HEK293T (cell line): ENCODE data around the gene NOS1.

ENCODE experiments used
- CTCF ChIA-PET: fragments of 350-600 bp; formaldehyde crosslinking; extraction: SDS; loops from one replicate; lab custom pipeline; 2021; ENCODE audit warnings: antibody characterized with exemption, inconsistent platforms; lab: Yijun Ruan, JAX
- POLR2A ChIA-PET: fragments of 350-600 bp; formaldehyde crosslinking; extraction: SDS; loops from one replicate; lab custom pipeline; 2020; ENCODE audit warnings: antibody characterized with exemption, inconsistent platforms; lab: Yijun Ruan, JAX
- DNase-seq: peaks from one replicate; pipeline ENCODE4 v3.0.0; 2012; ENCODE audit warnings: mixed read lengths; ENCODE audit errors: extremely low spot score
- ARNT ChIP-seq: fragments of 450-650 bp; IDR thresholded peaks from 2 replicates; pipeline ENCODE4 v1.6.1; 2017; ENCODE audit warnings: mild to moderate bottlenecking
- BHLHE40 ChIP-seq: fragments of 450-650 bp; IDR thresholded peaks from 2 replicates; pipeline ENCODE4 v1.6.1; 2016; ENCODE audit warnings: mild to moderate bottlenecking, moderate library complexity, borderline replicate concordance
- CTBP1 ChIP-seq: fragments of 450-650 bp; IDR thresholded peaks from 2 replicates; pipeline ENCODE4 v1.6.1; 2016; ENCODE audit warnings: borderline replicate concordance
- ELF4 ChIP-seq: fragments of 450-650 bp; IDR thresholded peaks from 2 replicates; pipeline ENCODE4 v1.6.1; 2017; ENCODE audit warnings: antibody characterized with exemption
- FOXA1 ChIP-seq: fragments of 450-650 bp; IDR thresholded peaks from 2 replicates; pipeline ENCODE4 v1.6.1; 2016; ENCODE audit warnings: mild to moderate bottlenecking
- FOXK2 ChIP-seq: fragments of 450-650 bp; IDR thresholded peaks from 2 replicates; pipeline ENCODE4 v1.6.1; 2016; ENCODE audit warnings: mild to moderate bottlenecking
- FOXM1 ChIP-seq: fragments of 450-650 bp; IDR thresholded peaks from 2 replicates; pipeline ENCODE4 v1.6.1; 2017; ENCODE audit warnings: mild to moderate bottlenecking, borderline replicate concordance
- HDGF ChIP-seq: fragments of 450-650 bp; IDR thresholded peaks from 2 replicates; pipeline ENCODE4 v1.6.1; 2017; ENCODE audit warnings: antibody characterized with exemption, borderline replicate concordance
- L3MBTL2 ChIP-seq: fragments of 450-650 bp; conservative IDR thresholded peaks from 2 replicates; pipeline ENCODE4 v1.6.1; 2016; ENCODE audit warnings: mild to moderate bottlenecking
- LEF1 ChIP-seq: fragments of 450-650 bp; IDR thresholded peaks from 2 replicates; pipeline ENCODE4 v1.6.1; 2017; ENCODE audit warnings: mild to moderate bottlenecking, borderline replicate concordance
- NFRKB ChIP-seq: fragments of 450-650 bp; IDR thresholded peaks from 2 replicates; pipeline ENCODE4 v1.6.1; 2016; ENCODE audit warnings: mild to moderate bottlenecking, moderate library complexity
- SP1 ChIP-seq: fragments of 450-650 bp; IDR thresholded peaks from 2 replicates; pipeline ENCODE4 v1.6.1; 2017
- SUZ12 ChIP-seq: fragments of 450-650 bp; IDR thresholded peaks from 2 replicates; pipeline ENCODE4 v1.6.1; 2016; ENCODE audit warnings: mild to moderate bottlenecking
- TARDBP ChIP-seq: fragments of 450-650 bp; IDR thresholded peaks from 2 replicates; pipeline ENCODE4 v1.6.1; 2016
- ZNF384 ChIP-seq: fragments of 450-650 bp; IDR thresholded peaks from 2 replicates; pipeline ENCODE4 v1.6.1; 2016
- TF ChIP-seq, protein P1 (sequence below): fragments of 450-650 bp; IDR thresholded peaks from 2 replicates; pipeline ENCODE4 v1.6.1; 2016

The NOS1 gene

GRCh38 chr12:117168976-117169375 lies 192.4 kb downstream of the NOS1 start:
- CTCF ChIA-PET = interaction anchor here (0.6 kb wide), 1 partner anchor 1045 kb away, joined by 3 read pairs; no protein-coding TSS in a partner anchor
- TF ChIP-seq CTBP1 (no peak), L3MBTL2 (no peak), ZNF384 (no peak), TARDBP (no peak), SUZ12 (no peak), SP1 (no peak), FOXM1 (no peak), LEF1 (no peak), FOXA1 (no peak), FOXK2 (no peak), ELF4 (no peak), HDGF (no peak), BHLHE40 (no peak), NFRKB (no peak), ARNT (no peak)
- TF ChIP-seq, protein P1, sequence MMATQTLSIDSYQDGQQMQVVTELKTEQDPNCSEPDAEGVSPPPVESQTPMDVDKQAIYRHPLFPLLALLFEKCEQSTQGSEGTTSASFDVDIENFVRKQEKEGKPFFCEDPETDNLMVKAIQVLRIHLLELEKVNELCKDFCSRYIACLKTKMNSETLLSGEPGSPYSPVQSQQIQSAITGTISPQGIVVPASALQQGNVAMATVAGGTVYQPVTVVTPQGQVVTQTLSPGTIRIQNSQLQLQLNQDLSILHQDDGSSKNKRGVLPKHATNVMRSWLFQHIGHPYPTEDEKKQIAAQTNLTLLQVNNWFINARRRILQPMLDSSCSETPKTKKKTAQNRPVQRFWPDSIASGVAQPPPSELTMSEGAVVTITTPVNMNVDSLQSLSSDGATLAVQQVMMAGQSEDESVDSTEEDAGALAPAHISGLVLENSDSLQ = no peak
- POLR2A ChIA-PET = no interaction called here
- no peak for DNase-seq

- DNase-seq = no peak
- POLR2A ChIA-PET = no interaction called here
- CTCF ChIA-PET = no interaction called here
- no peak for TF ChIP-seq CTBP1
- no peak for TF ChIP-seq FOXM1
- no peak for TF ChIP-seq ARNT
- no peak for TF ChIP-seq LEF1
- TF ChIP-seq SUZ12 = no peak
- no peak for TF ChIP-seq L3MBTL2
- TF ChIP-seq HDGF = no peak
Measured at GRCh38 chr12:117167769-117168168, 193.7 kb downstream of the NOS1 start.

DNA sequence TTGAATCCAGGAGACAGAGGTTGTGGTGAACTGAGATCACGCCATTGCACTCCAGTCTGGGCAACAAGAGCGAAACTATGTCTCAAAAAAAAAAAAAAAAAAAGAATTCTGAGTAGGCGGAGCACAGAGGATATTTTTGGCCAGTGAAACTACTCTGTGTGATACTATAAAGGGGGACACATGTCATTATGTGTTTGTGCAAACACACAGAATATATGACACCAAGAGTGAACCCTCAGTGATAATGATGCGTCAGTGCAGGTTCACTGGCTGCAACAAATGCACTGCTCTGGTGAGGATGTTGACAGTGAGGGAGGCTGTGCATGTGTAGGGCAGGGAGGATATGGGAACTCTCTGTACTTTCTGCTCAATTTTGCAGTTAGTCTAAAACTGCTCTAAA lies 195.3 kb downstream of the NOS1 start:
- ChIA-PET POLR2A (no interaction called here), CTCF (no interaction called here)
- DNase-seq = no peak
- TF ChIP-seq L3MBTL2 = no peak

DNA sequence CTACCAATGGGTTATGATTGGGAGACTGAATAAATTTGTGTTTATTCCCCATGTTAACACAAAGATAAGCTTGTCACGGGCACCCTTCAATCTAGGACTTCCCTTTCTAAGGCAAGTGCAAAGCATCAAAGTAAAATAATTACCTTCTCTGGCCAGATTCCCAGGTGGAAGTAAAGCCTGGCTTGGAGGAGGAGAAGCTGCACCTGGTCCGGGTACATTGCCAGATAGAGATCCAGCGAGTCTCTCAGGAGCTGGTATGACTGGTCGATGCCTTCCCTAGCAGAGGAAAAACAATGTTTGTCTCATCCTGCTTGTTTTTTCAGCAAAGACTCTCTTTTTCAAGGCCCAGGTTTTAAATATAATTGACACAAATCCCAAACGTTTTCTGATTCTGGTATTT lies 196.1 kb downstream of the NOS1 start:
- CTCF ChIA-PET = no interaction called here
- TF ChIP-seq, protein P1 = no peak
- TF ChIP-seq FOXA1 = no peak
- TF ChIP-seq NFRKB = no peak
- no peak for TF ChIP-seq ELF4
- TF ChIP-seq L3MBTL2 = no peak
- TF ChIP-seq LEF1 = no peak
- no peak for TF ChIP-seq BHLHE40
- no peak for TF ChIP-seq FOXM1
- TF ChIP-seq TARDBP = no peak
- TF ChIP-seq ZNF384 = no peak
- no peak for TF ChIP-seq CTBP1
- TF ChIP-seq SP1 = no peak
- TF ChIP-seq ARNT = no peak
- no peak for TF ChIP-seq HDGF
- TF ChIP-seq FOXK2 = no peak
- POLR2A ChIA-PET = no interaction called here
- DNase-seq = no peak

DNA sequence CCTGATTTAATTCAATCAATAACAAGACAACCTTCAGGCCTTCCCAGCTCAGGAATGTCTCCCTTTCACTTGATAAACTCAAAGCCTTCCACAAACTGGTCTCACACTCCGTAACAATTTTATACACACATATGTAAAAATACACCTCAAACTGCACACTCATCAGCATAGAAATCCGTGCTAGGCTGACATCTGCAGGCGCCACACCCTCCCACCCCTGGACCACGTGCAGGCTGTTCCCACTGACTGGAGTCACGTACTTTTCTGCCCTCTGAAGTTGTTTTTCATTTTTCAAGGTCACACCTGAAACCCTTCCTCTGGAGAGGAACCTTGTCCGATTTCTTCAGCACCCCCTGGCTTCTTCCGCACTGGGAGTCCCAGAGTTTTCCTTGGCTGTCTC lies 198.8 kb downstream of the NOS1 start:
- TF ChIP-seq SP1 (no peak), FOXM1 (no peak), FOXA1 (no peak), FOXK2 (no peak), SUZ12 (no peak), BHLHE40 (no peak)
- TF ChIP-seq, protein P1 = no peak
- POLR2A ChIA-PET = no interaction called here
- CTCF ChIA-PET = no interaction called here
- no peak for DNase-seq

- POLR2A ChIA-PET = no interaction called here
- CTCF ChIA-PET = no interaction called here
- no peak for TF ChIP-seq HDGF
- no peak for TF ChIP-seq SUZ12
- TF ChIP-seq BHLHE40 = no peak
- TF ChIP-seq ELF4 = no peak
- no peak for TF ChIP-seq FOXA1
- TF ChIP-seq ZNF384 = no peak
- TF ChIP-seq TARDBP = no peak
- TF ChIP-seq ARNT = no peak
- TF ChIP-seq, protein P1 = no peak
- TF ChIP-seq FOXM1 = no peak
- no peak for TF ChIP-seq FOXK2
- TF ChIP-seq NFRKB = no peak
- TF ChIP-seq CTBP1 = no peak
- no peak for DNase-seq
Measured at GRCh38 chr12:117162167-117162539, 199.3 kb downstream of the NOS1 start.
